Measurements from ENCODE around the gene INSIG1. TPM values are rescaled to one million over a fixed set of nuclear protein-coding genes. Genes with fewer than 3 reads are reported as not detected.

INSIG1 gene
- total RNA-seq, 1 donor from 2014 or later = 63.6 TPM

DNA sequence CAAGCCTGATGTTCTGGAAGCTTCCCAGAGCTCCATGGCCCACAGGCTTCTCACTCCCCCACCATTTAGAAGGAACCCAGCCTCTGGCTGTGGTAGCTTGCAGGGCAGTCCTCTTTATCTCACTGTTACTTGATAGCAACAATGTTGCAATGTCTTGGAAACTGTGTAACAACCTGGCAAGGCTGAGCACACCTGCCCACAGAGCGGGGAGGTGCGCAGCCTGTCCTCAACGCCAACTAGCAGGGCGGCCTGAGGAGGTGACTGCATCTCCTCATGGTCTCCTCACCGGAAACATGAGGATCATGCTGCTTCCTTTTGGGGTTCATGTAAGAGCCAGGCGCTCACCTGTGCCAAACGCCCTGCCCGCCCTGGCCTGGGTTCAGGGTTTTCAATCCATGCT is 43.7 kb upstream of the INSIG1 start:
- intact Hi-C loops (cut with DNase I) = no loop called here
- no peaks in the 10 kb centered on the region for H3K9me3 ChIP-seq
- TF ChIP-seq, protein P1, sequence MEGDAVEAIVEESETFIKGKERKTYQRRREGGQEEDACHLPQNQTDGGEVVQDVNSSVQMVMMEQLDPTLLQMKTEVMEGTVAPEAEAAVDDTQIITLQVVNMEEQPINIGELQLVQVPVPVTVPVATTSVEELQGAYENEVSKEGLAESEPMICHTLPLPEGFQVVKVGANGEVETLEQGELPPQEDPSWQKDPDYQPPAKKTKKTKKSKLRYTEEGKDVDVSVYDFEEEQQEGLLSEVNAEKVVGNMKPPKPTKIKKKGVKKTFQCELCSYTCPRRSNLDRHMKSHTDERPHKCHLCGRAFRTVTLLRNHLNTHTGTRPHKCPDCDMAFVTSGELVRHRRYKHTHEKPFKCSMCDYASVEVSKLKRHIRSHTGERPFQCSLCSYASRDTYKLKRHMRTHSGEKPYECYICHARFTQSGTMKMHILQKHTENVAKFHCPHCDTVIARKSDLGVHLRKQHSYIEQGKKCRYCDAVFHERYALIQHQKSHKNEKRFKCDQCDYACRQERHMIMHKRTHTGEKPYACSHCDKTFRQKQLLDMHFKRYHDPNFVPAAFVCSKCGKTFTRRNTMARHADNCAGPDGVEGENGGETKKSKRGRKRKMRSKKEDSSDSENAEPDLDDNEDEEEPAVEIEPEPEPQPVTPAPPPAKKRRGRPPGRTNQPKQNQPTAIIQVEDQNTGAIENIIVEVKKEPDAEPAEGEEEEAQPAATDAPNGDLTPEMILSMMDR (IDR thresholded peaks at IDR 0.05) = no peak
- no peaks in the 10 kb centered on the region for H3K27me3 ChIP-seq
- H3K27ac ChIP-seq = no peak overlapping the region
- no peak for DNase-seq (ENCODE audit: extremely low spot score in 2 of 2)
- no peak overlapping the region for H3K4me3 ChIP-seq
- H3K4me1 ChIP-seq = peaks cover 21% of the 10 kb centered on the region
- H3K36me3 ChIP-seq = no peaks in the 10 kb centered on the region

DNA sequence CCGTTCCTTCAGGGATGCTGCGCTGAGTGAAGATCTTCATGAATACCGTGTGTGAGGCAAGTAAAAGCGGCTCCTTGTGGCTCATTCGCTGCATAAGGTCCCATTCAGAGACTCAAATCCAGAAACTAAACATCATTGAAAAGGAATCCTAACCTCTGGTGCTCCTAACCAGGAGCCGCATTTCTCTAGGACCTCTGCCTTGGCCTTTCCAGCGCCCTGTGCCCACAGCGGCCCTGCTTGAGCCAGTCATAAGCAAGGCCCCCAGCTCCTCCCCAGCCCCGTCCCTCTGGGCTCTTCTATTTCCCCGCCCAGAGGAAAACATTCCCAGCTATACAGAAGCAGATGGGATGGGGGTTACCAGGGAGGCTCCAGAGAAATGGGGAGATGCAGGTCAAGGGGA is 42.6 kb upstream of the INSIG1 start:
- no peak overlapping the region for H3K4me3 ChIP-seq
- peaks cover 21% of the 10 kb centered on the region for H3K4me1 ChIP-seq
- no peaks in the 10 kb centered on the region for H3K36me3 ChIP-seq
- H3K27me3 ChIP-seq = no peaks in the 10 kb centered on the region
- intact Hi-C loops (cut with DNase I) = no loop called here
- DNase-seq (ENCODE audit: extremely low spot score in 2 of 2) = no peak
- TF ChIP-seq POLR2AphosphoS5 (IDR thresholded peaks at IDR 0.05; ENCODE audit: insufficient read depth in 1 of 2, low read depth in 1 of 2) (no peak), POLR2A (IDR thresholded peaks at IDR 0.05) (no peak)
- TF ChIP-seq, protein P1 (IDR thresholded peaks at IDR 0.05) = no peak
- H3K9me3 ChIP-seq = no peaks in the 10 kb centered on the region
- no peak overlapping the region for H3K27ac ChIP-seq

DNA sequence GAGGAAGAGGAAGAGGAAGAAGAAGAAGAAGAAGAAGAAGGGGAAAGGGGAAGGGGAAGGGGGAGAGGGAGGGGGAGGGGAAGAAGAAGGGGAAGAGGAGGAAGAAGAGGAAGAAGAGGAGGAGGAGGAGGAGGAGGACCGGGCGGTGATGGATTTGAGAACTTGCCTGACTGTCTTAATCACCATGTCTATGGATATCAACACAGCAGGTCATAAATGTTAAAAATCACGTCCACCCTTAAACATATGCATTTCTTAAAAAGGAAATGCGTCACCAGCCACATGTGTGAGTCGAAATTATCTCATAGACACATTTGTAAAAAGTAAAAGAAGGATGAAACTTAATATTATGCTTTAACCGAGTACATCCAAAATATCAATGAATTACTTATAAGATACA is 42.1 kb upstream of the INSIG1 start:
- TF ChIP-seq, protein P1 (IDR thresholded peaks at IDR 0.05) = no peak
- no peak for TF ChIP-seq POLR2A (IDR thresholded peaks at IDR 0.05)
- no peak for TF ChIP-seq POLR2AphosphoS5 (IDR thresholded peaks at IDR 0.05; ENCODE audit: insufficient read depth in 1 of 2, low read depth in 1 of 2)
- intact Hi-C loops (cut with DNase I) = no loop called here
- DNase-seq (ENCODE audit: extremely low spot score in 2 of 2) = no peak
- Histone ChIP-seq H3K4me1 (peaks cover 21% of the 10 kb centered on the region), H3K27me3 (no peaks in the 10 kb centered on the region), H3K9me3 (no peaks in the 10 kb centered on the region), H3K27ac (no peak overlapping the region), H3K36me3 (no peaks in the 10 kb centered on the region), H3K4me3 (no peak overlapping the region)

DNA sequence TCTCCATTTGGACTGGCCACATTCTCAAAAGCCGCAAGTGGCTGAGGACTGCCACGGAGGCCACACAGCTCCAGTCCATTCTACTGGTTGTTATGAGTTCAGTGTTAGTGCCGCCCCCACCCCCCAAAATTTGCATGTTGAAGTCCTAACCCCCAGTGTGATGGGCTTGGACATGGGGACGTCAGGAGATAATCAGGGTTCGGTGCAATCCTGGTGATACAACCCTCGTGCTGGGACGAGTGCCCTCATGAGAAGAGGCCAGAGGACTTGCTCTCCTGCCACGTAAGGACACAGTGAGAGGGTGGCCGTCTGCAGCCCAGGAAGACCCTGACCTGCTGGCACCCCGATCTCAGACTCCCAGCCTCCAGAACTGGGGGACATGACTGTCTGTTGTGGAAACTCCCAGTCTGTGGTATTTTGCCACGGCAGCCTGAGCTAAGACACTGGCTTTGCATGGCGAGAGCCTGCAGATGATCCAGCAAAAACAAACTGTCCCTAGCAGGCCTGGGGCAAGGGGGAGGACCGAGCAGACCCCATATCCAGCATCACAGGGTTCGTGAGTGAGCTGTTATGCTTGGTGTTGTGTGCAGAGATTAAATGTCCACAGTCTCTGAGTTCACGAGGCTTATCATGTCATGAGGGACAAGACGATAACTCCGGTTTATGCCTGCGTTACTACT is 41.5 kb upstream of the INSIG1 start:
- Histone ChIP-seq H3K4me1 (peaks cover 21% of the 10 kb centered on the region), H3K27ac (no peak overlapping the region), H3K4me3 (no peak overlapping the region), H3K27me3 (no peaks in the 10 kb centered on the region), H3K36me3 (no peaks in the 10 kb centered on the region), H3K9me3 (no peaks in the 10 kb centered on the region)
- intact Hi-C loops (cut with DNase I) = no loop called here
- DNase-seq (ENCODE audit: extremely low spot score in 2 of 2) = no peak
- TF ChIP-seq POLR2A (IDR thresholded peaks at IDR 0.05) (no peak), POLR2AphosphoS5 (IDR thresholded peaks at IDR 0.05; ENCODE audit: insufficient read depth in 1 of 2, low read depth in 1 of 2) (no peak)
- TF ChIP-seq, protein P1 (IDR thresholded peaks at IDR 0.05) = no peak

DNA sequence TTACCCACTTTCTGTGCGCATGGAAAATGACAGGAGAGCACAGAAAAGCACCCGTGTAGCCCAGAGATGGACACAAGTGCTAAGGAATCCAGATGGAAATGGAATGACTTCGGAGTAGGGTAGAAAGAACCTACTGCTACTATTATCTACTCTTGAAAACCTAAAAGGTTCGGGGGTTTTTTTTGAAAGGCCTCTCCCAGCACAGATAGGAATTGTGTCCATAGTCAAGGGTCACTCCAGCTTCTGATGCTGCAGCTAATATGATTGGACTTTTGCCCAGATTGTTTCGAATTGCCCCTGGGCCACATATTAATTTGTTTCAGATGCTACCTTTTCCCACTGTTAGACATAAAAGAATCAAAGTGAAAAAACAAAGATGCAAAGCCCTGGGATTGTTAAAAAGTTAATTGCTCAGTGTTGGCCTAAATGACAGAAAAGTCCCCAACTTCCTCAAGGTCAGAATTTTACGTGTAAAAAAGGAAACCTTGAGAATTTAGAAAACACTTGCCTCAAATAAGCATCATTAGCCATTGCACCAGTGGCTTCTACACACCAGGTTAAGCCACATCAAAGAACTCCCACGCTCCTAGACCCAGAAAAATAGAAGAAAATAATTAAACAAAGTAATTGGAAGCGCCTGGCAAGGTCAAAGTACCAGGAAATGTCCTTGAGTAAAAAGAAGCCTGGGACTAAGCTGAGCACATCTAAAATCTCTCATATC is 40.8 kb upstream of the INSIG1 start:
- intact Hi-C loops (cut with DNase I) = no loop called here
- Histone ChIP-seq H3K4me3 (no peak overlapping the region), H3K9me3 (no peaks in the 10 kb centered on the region), H3K4me1 (peaks cover 21% of the 10 kb centered on the region), H3K36me3 (no peaks in the 10 kb centered on the region), H3K27ac (peak overlapping the region; percentile 82), H3K27me3 (no peaks in the 10 kb centered on the region)
- TF ChIP-seq, protein P1 (IDR thresholded peaks at IDR 0.05) = no peak
- TF ChIP-seq POLR2AphosphoS5 (IDR thresholded peaks at IDR 0.05; ENCODE audit: insufficient read depth in 1 of 2, low read depth in 1 of 2) = no peak
- no peak for TF ChIP-seq POLR2A (IDR thresholded peaks at IDR 0.05)
- no peak for DNase-seq (ENCODE audit: extremely low spot score in 2 of 2)
